ENCODE measurements around the gene SPRING1. TPM values are rescaled to one million over a fixed set of nuclear protein-coding genes. Genes with fewer than 3 reads are reported as not detected.

Gene SPRING1
- total RNA-seq, 1 experiment from 2014 or later = 44.2 TPM

DNA sequence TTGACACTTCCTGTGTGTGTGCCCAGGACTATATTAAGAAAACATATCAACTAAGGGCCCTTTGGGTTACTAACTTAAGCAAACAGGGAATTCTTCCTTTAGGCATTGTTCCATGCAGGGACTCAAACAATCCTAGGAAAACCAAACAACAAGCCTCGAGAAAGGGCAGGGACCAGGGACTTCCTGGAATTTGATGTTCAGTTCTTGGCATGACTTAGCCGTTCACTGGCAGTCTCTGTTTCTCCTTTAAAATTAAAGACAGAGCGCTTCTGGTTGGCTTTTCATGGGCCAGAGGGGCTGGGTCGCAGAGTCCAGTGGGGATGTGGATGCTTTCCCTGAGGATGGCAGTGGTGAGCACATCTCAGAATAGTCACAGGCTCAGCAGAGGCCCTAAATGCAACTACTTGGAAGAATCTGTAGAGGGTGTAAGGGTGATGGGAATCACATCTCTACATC lies 35.4 kb upstream of the SPRING1 start:
- Histone ChIP-seq H3K4me1 (ENCODE audit: insufficient read depth, low read length) (no peaks in the 10 kb centered on the region), H2BK5ac (ENCODE audit: insufficient read length, low read length) (no peak overlapping the region), H2BK15ac (ENCODE audit: low read depth, low read length) (no peak overlapping the region), H3K27ac (ENCODE audit: insufficient read length, low read depth, low read length) (no peak overlapping the region), H3K9ac (ENCODE audit: extremely low read depth, insufficient read length, low read length) (no peak overlapping the region), H3K23ac (ENCODE audit: insufficient read length, low read depth, low read length) (no peak overlapping the region), H3K79me2 (ENCODE audit: insufficient read depth, low read length) (no peaks in the 10 kb centered on the region), H2AK5ac (ENCODE audit: insufficient read length, low read length) (no peak overlapping the region), H4K91ac (ENCODE audit: insufficient read length, low read depth, low read length) (no peak overlapping the region), H2AFZ (ENCODE audit: low read length) (no peak overlapping the region), H4K8ac (replicated peaks; ENCODE audit: insufficient read length, low read depth, low read length) (no peak overlapping the region), H4K20me1 (ENCODE audit: control insufficient read depth, insufficient read depth, insufficient read length) (no peaks in the 10 kb centered on the region), H3K23me2 (ENCODE audit: insufficient read length, low read depth, low read length, poor library complexity, severe bottlenecking) (no peaks in the 10 kb centered on the region), H4K5ac (ENCODE audit: insufficient read length, low read depth, low read length) (no peak overlapping the region), H3K4me2 (ENCODE audit: insufficient read depth, insufficient read length, low read length) (no peak overlapping the region), H2BK20ac (ENCODE audit: low read depth, low read length, poor library complexity, severe bottlenecking) (no peak overlapping the region), H3K18ac (ENCODE audit: insufficient read length, low read depth, low read length) (no peak overlapping the region), H3K14ac (ENCODE audit: insufficient read depth, low read length) (no peak overlapping the region), H3T11ph (ENCODE audit: low read length) (no peak overlapping the region), H3K56ac (ENCODE audit: insufficient read length, low read depth, low read length) (no peak overlapping the region), H3K4ac (ENCODE audit: low read depth, low read length) (no peak overlapping the region), H2BK12ac (ENCODE audit: insufficient read length, low read depth, low read length) (no peak overlapping the region), H3K9me3 (ENCODE audit: control insufficient read depth, low read depth, low read length) (no peaks in the 10 kb centered on the region), H2BK120ac (ENCODE audit: low read depth, low read length, poor library complexity, severe bottlenecking) (no peak overlapping the region), H3K27me3 (ENCODE audit: insufficient read depth, low read length) (no peaks in the 10 kb centered on the region), H3K79me1 (ENCODE audit: insufficient read depth, low read depth, low read length, poor library complexity, severe bottlenecking) (no peaks in the 10 kb centered on the region)
- no peaks in the 10 kb centered on the region for H3K27me3 Mint-ChIP-seq (ENCODE audit: low read depth)
- WGBS (ENCODE audit: extremely low coverage, insufficient read length, low lambda C conversion rate) = no CpG with 5 or more reads among the region's 4 CpGs
- TF ChIP-seq CTCF (conservative IDR thresholded peaks at IDR 0.05) = peak; percentile 53
- DNase-seq = peak; percentile 55
- H3K27ac Mint-ChIP-seq = no peak overlapping the region
- no peak overlapping the region for H3K4me3 Mint-ChIP-seq
- H3K4me1 Mint-ChIP-seq = peaks cover 5 to 7% of the 10 kb centered on the region in 2 experiments; a peak in 3 of 4 replicates
- no peaks in the 10 kb centered on the region for H3K9me3 Mint-ChIP-seq
- peaks cover 0 to 24% (median 21%) of the 10 kb centered on the region in 3 experiments; a peak in 6 of 7 replicates for H3K36me3 Mint-ChIP-seq (ENCODE audit: insufficient read depth in 1 of 3, low read depth in 3 of 3)
